Gastroesophageal sphincter (tissue), 3 donors: ENCODE measurements around the gene RTL10.

ENCODE experiments used
- CTCF ChIP-seq, 4 experiments: fragments of 200-600 bp in 2 of 4; fragments of 450-650 bp in 2 of 4; sonication (generic) in 1 of 4; IDR thresholded peaks; one replicate each; pipeline ENCODE4 v1.5.1; 2017 to 2019; ENCODE audit warnings: antibody characterized with exemption in 4 of 4, mild to moderate bottlenecking in 2 of 4, moderate library complexity in 2 of 4
- POLR2A ChIP-seq, 2 donors: fragments of 450-650 bp; IDR thresholded peaks; one replicate each; pipeline ENCODE4 v1.6.1; 2017; ENCODE audit warnings: antibody characterized with exemption in 2 of 2, mild to moderate bottlenecking in 2 of 2, moderate library complexity in 1 of 2

- TF ChIP-seq CTCF (IDR thresholded peaks at IDR 0.05) (no peak), POLR2A (IDR thresholded peaks at IDR 0.05) (no peak)
These were observed 33.7 kb downstream of the RTL10 start for GRCh38 chr22:19820880-19821522.
